ENCODE measurements around the gene E2F4. TPM values are rescaled to one million over a fixed set of nuclear protein-coding genes. Genes with fewer than 3 reads are reported as not detected.

Gene E2F4
- total and polyA plus RNA-seq, 9 of the 15 experiments (the other 6 are each of a cell fraction or from before 2014, with no cell fraction given): 9.7 to 139 (median 106) TPM

GRCh38 chr16:67229906-67230808 is 38.2 kb downstream of the E2F4 start:
- no peaks in the 10 kb centered on the region for H3K9me3 ChIP-seq (replicated peaks; ENCODE audit: control insufficient read depth, insufficient read depth, low read depth, low read length)
- TF ChIP-seq ZBTB17 (CRISPR knock-in tag; IDR thresholded peaks at IDR 0.05) (no peak), SUPT5H (IDR thresholded peaks at IDR 0.05) (0 out of 2 replicates have a peak, but pooled peaks have one; percentile 8), HOMEZ (CRISPR knock-in tag; IDR thresholded peaks at IDR 0.05) (no peak), NFXL1 (CRISPR knock-in tag; IDR thresholded peaks at IDR 0.05) (no peak), ZEB2 (IDR thresholded peaks at IDR 0.05) (no peak), RBFOX2 (IDR thresholded peaks at IDR 0.05; ENCODE audit: low read depth, low read length) (peak; percentile 58; the same call in 1 of the 2 replicates), NR2C2 (CRISPR knock-in tag; IDR thresholded peaks at IDR 0.05) (no peak), NR2C2 (tag; IDR thresholded peaks at IDR 0.05) (no peak), POLR2A (conservative IDR thresholded peaks at IDR 0.05) (peak; percentile 4; the same call in 1 of the 2 replicates), TCFL5 (CRISPR knock-in tag; conservative IDR thresholded peaks at IDR 0.05) (no peak), ZNF655 (CRISPR knock-in tag; IDR thresholded peaks at IDR 0.05) (no peak), DLX4 (CRISPR knock-in tag; IDR thresholded peaks at IDR 0.05) (no peak), BRCA1 (IDR thresholded peaks at IDR 0.05) (no peak), BRCA1 (CRISPR knock-in tag; IDR thresholded peaks at IDR 0.05) (no peak), POLR2G (IDR thresholded peaks at IDR 0.05; ENCODE audit: low read depth, low read length) (peak; percentile 63)
- H2AFZ ChIP-seq (ENCODE audit: low read depth, low read length): no peak overlapping the region
- no peak overlapping the region for H3K27ac ChIP-seq (ENCODE audit: extremely low read depth, low read depth, low read length)
- H3K79me2 ChIP-seq (ENCODE audit: control insufficient read depth, insufficient read depth, low read length): peaks cover 21% of the 10 kb centered on the region
- intact Hi-C loops (cut with micrococcal nuclease) (loop anchor here (5.0 kb wide), 1 partner anchor 38 kb away; the partner anchor contains the start of genes E2F4 and EXOC3L1), in situ Hi-C loops (cut with MboI) (no loop called here)
- H3K9me1 ChIP-seq (ENCODE audit: control insufficient read depth, insufficient read depth, low read length): no peaks in the 10 kb centered on the region
- 92% methylated on average over 30 of the region's 32 CpGs for WGBS (ENCODE audit: insufficient coverage, low coverage, missing lambda C conversion rate)
- ATAC-seq (no peak), FAIRE-seq (no peak), DNase-seq (ENCODE audit: extremely low read depth in 1 of 4, low spot score in 3 of 4) (no peak)
- CTCF ChIA-PET (ENCODE audit: low intra/inter-chr PET ratio): no interaction called here
- no peak overlapping the region for H3K4me3 ChIP-seq
- BruUV-seq (replicated peaks): no TSS peak
- no peak overlapping the region for H3K4me2 ChIP-seq (ENCODE audit: insufficient read depth, low read length)
- peaks cover 76% of the 10 kb centered on the region; the same call in 2 of the 3 replicates for H3K36me3 ChIP-seq (ENCODE audit: control insufficient read depth, insufficient read depth, low read length)
- no peaks in the 10 kb centered on the region for H3K27me3 ChIP-seq (ENCODE audit: control insufficient read depth in 2 of 2, insufficient read depth in 2 of 2, low read length in 2 of 2)
- POLR2A ChIA-PET: interaction anchor here (0.6 kb wide), 1 partner anchor 40 kb away, joined by 3 read pairs; the partner anchor contains the start of gene EXOC3L1
- H3K9ac ChIP-seq (ENCODE audit: insufficient read depth in 1 of 2, low read depth in 2 of 2, low read length in 2 of 2): no peak overlapping the region
- peaks cover 14 to 25% of the 10 kb centered on the region in 2 experiments; a peak in 4 of 5 replicates for H3K4me1 ChIP-seq (replicated peaks in 1 of 2; ENCODE audit: control insufficient read depth in 2 of 2, insufficient read depth in 2 of 2, low read length in 2 of 2)
- H4K20me1 ChIP-seq (replicated peaks; ENCODE audit: control insufficient read depth, insufficient read depth, low read length): no peaks in the 10 kb centered on the region
